ENCODE data around the gene SPNS3. TPM values are rescaled to one million over a fixed set of nuclear protein-coding genes. Genes with fewer than 3 reads are reported as not detected.

SPNS3 gene
- total and polyA plus RNA-seq, 2 of the 4 experiments (the other 2 are of a cell fraction): 0.18 TPM; not detected in 1

GRCh38 chr17:4506892-4507291 is 73.2 kb downstream of the SPNS3 start:
- POLR2A ChIA-PET (ENCODE audit: unreplicated experiment): no interaction called here
- WGBS, 2 experiments (ENCODE audit: extremely low coverage in 2 of 2, insufficient read length in 1 of 2): 92% methylated on average over 2 of the region's 8 CpGs; no CpG with 5 or more reads in 1 of the 2 experiments
- CTCF ChIA-PET: no interaction called here

More at GRCh38 chr17:4506892-4507291, 73.2 kb downstream of the SPNS3 start:
- Histone ChIP-seq H2BK120ac (ENCODE audit: low read depth, low read length) (no peak overlapping the region), H3K9me3 (ENCODE audit: control insufficient read depth, insufficient read depth, low read length) (no peaks in the 10 kb centered on the region), H3K56ac (ENCODE audit: extremely low read depth, insufficient read depth, low read length) (no peak overlapping the region), H2AFZ (replicated peaks; ENCODE audit: low read length, poor library complexity) (no peak overlapping the region), H3K14ac (replicated peaks; ENCODE audit: low read depth, low read length) (no peak overlapping the region), H4K5ac (ENCODE audit: low read depth, low read length) (no peak overlapping the region), H3K4me3 (ENCODE audit: insufficient read depth, low read depth, low read length) (no peak overlapping the region), H2AK5ac (ENCODE audit: low read depth, low read length) (no peak overlapping the region), H2BK5ac (ENCODE audit: low read depth, low read length, poor library complexity, severe bottlenecking) (no peak overlapping the region), H3K79me1 (ENCODE audit: low read depth in 1 of 2, low read length in 2 of 2) (no peaks in the 10 kb centered on the region), H3K36me3 (ENCODE audit: control insufficient read depth, insufficient read depth, low read length) (no peaks in the 10 kb centered on the region), H3K4me1 (ENCODE audit: control insufficient read depth, insufficient read depth, low read length) (no peaks in the 10 kb centered on the region), H4K91ac (ENCODE audit: insufficient read depth, low read depth, low read length) (no peak overlapping the region), H3K4me2 (ENCODE audit: low read depth, low read length) (no peak overlapping the region), H2AK9ac (replicated peaks; ENCODE audit: low read depth, low read length, poor library complexity) (no peak overlapping the region), H3K27ac (ENCODE audit: insufficient read depth, low read length) (no peak overlapping the region), H2BK20ac (ENCODE audit: low read depth, low read length) (no peak overlapping the region), H4K20me1 (ENCODE audit: insufficient read depth, low read length) (no peaks in the 10 kb centered on the region), H3K23ac (ENCODE audit: low read depth, low read length) (no peak overlapping the region), H3K9ac (ENCODE audit: low read depth, low read length) (no peak overlapping the region), H2BK15ac (ENCODE audit: low read depth, low read length) (no peak overlapping the region), H4K8ac (ENCODE audit: low read depth in 2 of 2, low read length in 2 of 2) (no peak overlapping the region), H3K9me1 (ENCODE audit: insufficient read depth, low read length) (no peaks in the 10 kb centered on the region), H3K27me3 (ENCODE audit: control insufficient read depth, insufficient read depth, low read length) (peaks cover 47% of the 10 kb centered on the region), H3K4ac (ENCODE audit: low read depth, low read length) (no peak overlapping the region), H3K18ac (ENCODE audit: low read depth, low read length) (no peak overlapping the region)
- no peak for DNase-seq
- ATAC-seq (ENCODE audit: low read depth): no peak
- in situ Hi-C loops (cut with MboI; ENCODE audit: low sequenced_read_pairs): no loop called here
- TF ChIP-seq CEBPB (IDR thresholded peaks at IDR 0.05; ENCODE audit: low read depth, low read length): no peak
- TF ChIP-seq USF2 (IDR thresholded peaks at IDR 0.05; ENCODE audit: low read depth, low read length): no peak
- no peak for TF ChIP-seq BHLHE40 (IDR thresholded peaks at IDR 0.05; ENCODE audit: low read depth, low read length)
- no peak for TF ChIP-seq MXI1 (IDR thresholded peaks at IDR 0.05; ENCODE audit: borderline replicate concordance, low read depth, low read length)
- no peak for TF ChIP-seq SMC3 (IDR thresholded peaks at IDR 0.05; ENCODE audit: low read depth, low read length)
- TF ChIP-seq CTCF (conservative IDR thresholded peaks at IDR 0.05; ENCODE audit: low read depth, low read length): no peak
- no peak for TF ChIP-seq MAFK (IDR thresholded peaks at IDR 0.05; ENCODE audit: low read depth, low read length)
- TF ChIP-seq CHD1 (IDR thresholded peaks at IDR 0.05; ENCODE audit: low read depth, low read length): no peak
- no TSS peak for BruUV-seq (replicated peaks)
- intact Hi-C loops (cut with micrococcal nuclease): no loop called here
- dilution Hi-C loops (cut with HindIII; ENCODE audit: low sequenced_read_pairs, unreplicated experiment): no loop called here

Data from IMR-90 (cell line).